GM12878 (cell line): ENCODE data around the gene SCG2. TPM values are rescaled to one million over a fixed set of nuclear protein-coding genes. Genes with fewer than 3 reads are reported as not detected.

Source experiments
- CBX3 ChIP-seq: fragments of 200-600 bp; sonication (generic); IDR thresholded peaks from 2 replicates; pipeline ENCODE4 v1.6.1; 2016; ENCODE audit warnings: low read depth, borderline replicate concordance
- CHD4 ChIP-seq: fragments of 200-600 bp; sonication (generic); IDR thresholded peaks from 2 replicates; pipeline ENCODE4 v1.6.1; 2016; ENCODE audit warnings: mild to moderate bottlenecking
- GABPA ChIP-seq: IDR thresholded peaks from 2 replicates; pipeline ENCODE4 v1.6.1; 2014; ENCODE audit warnings: antibody characterized with exemption, low read depth, mild to moderate bottlenecking, inconsistent platforms
- IKZF1 ChIP-seq: fragments of 450-650 bp; conservative IDR thresholded peaks from 2 replicates; pipeline ENCODE4 v1.6.1; 2017; ENCODE audit warnings: antibody characterized with exemption, mild to moderate bottlenecking
- IKZF2 ChIP-seq, 2 experiments: fragments of 450-650 bp; IDR thresholded peaks; 2 replicates each; pipeline ENCODE4 v1.6.1; 2017; ENCODE audit warnings: mild to moderate bottlenecking in 2 of 2, moderate library complexity in 2 of 2
- ZNF217 ChIP-seq: fragments of 450-650 bp; IDR thresholded peaks from 2 replicates; pipeline ENCODE4 v1.6.1; 2017; ENCODE audit warnings: antibody characterized with exemption, mild to moderate bottlenecking
- polyA plus RNA-seq, 11 experiments: library from polyadenylated mRNA; depleted of rRNA in 4 of 11; unstranded in 6 of 11; stranded (reverse) in 5 of 11; fragments of >200 nt; fragmentation: Nextera tagmentation in 4 of 11; fragmentation: Illumina TruSeq in 1 of 11; extraction: Ambion mirVana in 4 of 11; extraction: Trizol in 1 of 11; gene quantifications; 1 replicate in 1 of 11; 2 replicates in 10 of 11; pipeline versions ENCODE4 v1.2.1 to v1.2.3, GENCODE V29; 2011 to 2016; ENCODE audit warnings: inconsistent platforms in 2 of 11, missing spikeins in 2 of 11, low read depth in 1 of 11
- total RNA-seq, 4 experiments: library from RNA; depleted of rRNA in 3 of 4; stranded (reverse); fragments of >200 nt in 3 of 4; fragmentation: Illumina TruSeq in 1 of 4; extraction: Trizol in 1 of 4; gene quantifications; 2 replicates each; pipeline versions ENCODE4 v1.2.1 to v1.2.3, GENCODE V29; 2013 to 2021
- TF ChIP-seq, protein P1 (sequence below): IDR thresholded peaks from 2 replicates; pipeline ENCODE4 v1.6.1; 2011; ENCODE audit warnings: borderline replicate concordance, low read depth, mild to moderate bottlenecking, moderate library complexity, low read length; ENCODE audit not compliant: insufficient read depth, poor library complexity, severe bottlenecking
- TF ChIP-seq, protein P2 (sequence below): fragments of 450-650 bp; IDR thresholded peaks from 2 replicates; pipeline ENCODE4 v1.6.1; 2017; ENCODE audit warnings: mild to moderate bottlenecking, moderate library complexity
- TF ChIP-seq, protein P3 (sequence below): fragments of 450-650 bp; IDR thresholded peaks from 2 replicates; pipeline ENCODE4 v1.6.1; 2018; ENCODE audit warnings: borderline replicate concordance, mild to moderate bottlenecking; ENCODE audit not compliant: partially characterized antibody

SCG2 gene
- total and polyA plus RNA-seq, 10 of the 15 experiments (the other 5 are each of a cell fraction or from before 2014, with no cell fraction given) = 0.05 TPM; not detected in 9

DNA sequence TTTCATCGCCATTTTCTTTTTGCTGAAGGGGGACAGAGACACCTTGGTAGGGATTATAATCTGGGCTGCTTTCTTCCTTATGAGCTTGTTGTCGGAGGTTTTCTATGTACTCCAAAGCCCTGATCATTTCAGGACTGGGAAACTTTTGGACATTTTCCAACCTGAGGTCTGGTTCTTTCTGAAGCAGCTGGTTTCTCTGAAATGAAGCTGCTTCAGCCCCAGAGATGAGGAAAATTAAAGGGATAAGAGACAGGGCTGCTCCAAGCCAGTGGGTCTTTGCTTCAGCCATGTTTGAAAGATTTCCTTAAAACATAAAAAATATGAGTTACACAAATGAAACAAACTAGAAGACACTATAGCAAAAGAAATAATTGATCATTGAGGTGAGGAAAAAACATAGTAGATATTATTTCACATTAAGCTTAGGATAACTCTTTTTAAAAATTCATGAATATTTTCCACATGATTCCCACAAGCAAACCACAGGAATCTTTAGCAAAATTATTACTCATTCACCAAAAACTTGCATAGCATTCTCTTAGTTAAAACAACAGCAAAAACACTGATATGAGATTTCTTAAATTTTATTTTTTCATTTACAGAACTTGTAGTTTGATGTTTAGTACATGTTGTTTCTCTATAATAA lies 3.0 kb downstream of the SCG2 start (continued):
- TF ChIP-seq, protein P1, sequence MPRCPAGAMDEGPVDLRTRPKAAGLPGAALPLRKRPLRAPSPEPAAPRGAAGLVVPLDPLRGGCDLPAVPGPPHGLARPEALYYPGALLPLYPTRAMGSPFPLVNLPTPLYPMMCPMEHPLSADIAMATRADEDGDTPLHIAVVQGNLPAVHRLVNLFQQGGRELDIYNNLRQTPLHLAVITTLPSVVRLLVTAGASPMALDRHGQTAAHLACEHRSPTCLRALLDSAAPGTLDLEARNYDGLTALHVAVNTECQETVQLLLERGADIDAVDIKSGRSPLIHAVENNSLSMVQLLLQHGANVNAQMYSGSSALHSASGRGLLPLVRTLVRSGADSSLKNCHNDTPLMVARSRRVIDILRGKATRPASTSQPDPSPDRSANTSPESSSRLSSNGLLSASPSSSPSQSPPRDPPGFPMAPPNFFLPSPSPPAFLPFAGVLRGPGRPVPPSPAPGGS = no peak
- TF ChIP-seq ZNF217 (no peak), CHD4 (no peak), IKZF1 (no peak), IKZF2 (IDR thresholded peaks at IDR 0.05) (no peak), CBX3 (no peak), GABPA (no peak)
- TF ChIP-seq, protein P2, sequence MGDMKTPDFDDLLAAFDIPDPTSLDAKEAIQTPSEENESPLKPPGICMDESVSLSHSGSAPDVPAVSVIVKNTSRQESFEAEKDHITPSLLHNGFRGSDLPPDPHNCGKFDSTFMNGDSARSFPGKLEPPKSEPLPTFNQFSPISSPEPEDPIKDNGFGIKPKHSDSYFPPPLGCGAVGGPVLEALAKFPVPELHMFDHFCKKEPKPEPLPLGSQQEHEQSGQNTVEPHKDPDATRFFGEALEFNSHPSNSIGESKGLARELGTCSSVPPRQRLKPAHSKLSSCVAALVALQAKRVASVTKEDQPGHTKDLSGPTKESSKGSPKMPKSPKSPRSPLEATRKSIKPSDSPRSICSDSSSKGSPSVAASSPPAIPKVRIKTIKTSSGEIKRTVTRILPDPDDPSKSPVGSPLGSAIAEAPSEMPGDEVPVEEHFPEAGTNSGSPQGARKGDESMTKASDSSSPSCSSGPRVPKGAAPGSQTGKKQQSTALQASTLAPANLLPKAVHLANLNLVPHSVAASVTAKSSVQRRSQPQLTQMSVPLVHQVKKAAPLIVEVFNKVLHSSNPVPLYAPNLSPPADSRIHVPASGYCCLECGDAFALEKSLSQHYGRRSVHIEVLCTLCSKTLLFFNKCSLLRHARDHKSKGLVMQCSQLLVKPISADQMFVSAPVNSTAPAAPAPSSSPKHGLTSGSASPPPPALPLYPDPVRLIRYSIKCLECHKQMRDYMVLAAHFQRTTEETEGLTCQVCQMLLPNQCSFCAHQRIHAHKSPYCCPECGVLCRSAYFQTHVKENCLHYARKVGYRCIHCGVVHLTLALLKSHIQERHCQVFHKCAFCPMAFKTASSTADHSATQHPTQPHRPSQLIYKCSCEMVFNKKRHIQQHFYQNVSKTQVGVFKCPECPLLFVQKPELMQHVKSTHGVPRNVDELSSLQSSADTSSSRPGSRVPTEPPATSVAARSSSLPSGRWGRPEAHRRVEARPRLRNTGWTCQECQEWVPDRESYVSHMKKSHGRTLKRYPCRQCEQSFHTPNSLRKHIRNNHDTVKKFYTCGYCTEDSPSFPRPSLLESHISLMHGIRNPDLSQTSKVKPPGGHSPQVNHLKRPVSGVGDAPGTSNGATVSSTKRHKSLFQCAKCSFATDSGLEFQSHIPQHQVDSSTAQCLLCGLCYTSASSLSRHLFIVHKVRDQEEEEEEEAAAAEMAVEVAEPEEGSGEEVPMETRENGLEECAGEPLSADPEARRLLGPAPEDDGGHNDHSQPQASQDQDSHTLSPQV = no peak
- TF ChIP-seq, protein P3, sequence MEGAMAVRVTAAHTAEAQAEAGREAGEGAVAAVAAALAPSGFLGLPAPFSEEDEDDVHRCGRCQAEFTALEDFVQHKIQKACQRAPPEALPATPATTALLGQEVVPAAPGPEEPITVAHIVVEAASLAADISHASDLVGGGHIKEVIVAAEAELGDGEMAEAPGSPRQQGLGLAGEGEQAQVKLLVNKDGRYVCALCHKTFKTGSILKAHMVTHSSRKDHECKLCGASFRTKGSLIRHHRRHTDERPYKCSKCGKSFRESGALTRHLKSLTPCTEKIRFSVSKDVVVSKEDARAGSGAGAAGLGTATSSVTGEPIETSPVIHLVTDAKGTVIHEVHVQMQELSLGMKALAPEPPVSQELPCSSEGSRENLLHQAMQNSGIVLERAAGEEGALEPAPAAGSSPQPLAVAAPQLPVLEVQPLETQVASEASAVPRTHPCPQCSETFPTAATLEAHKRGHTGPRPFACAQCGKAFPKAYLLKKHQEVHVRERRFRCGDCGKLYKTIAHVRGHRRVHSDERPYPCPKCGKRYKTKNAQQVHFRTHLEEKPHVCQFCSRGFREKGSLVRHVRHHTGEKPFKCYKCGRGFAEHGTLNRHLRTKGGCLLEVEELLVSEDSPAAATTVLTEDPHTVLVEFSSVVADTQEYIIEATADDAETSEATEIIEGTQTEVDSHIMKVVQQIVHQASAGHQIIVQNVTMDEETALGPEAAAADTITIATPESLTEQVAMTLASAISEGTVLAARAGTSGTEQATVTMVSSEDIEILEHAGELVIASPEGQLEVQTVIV = no peak
